ENCODE data around the gene ZFAND3.

ZFAND3 gene

GRCh38 chr6:38077488-38078030, 258.0 kb downstream of the ZFAND3 start:
- in situ Hi-C loops (cut with HindIII; ENCODE audit: low sequenced_read_pairs), result no loop called here

- in situ Hi-C loops (cut with HindIII; ENCODE audit: low sequenced_read_pairs), result no loop called here
Measured at GRCh38 chr6:38078671-38079070, 259.1 kb downstream of the ZFAND3 start.

- in situ Hi-C loops (cut with HindIII; ENCODE audit: low sequenced_read_pairs), result no loop called here
Measured at GRCh38 chr6:38079107-38079506, 259.6 kb downstream of the ZFAND3 start.

- in situ Hi-C loops (cut with HindIII; ENCODE audit: low sequenced_read_pairs), result no loop called here
Measured at GRCh38 chr6:38079537-38079936, 260.0 kb downstream of the ZFAND3 start.

- in situ Hi-C loops (cut with HindIII; ENCODE audit: low sequenced_read_pairs), result no loop called here
Measured at GRCh38 chr6:38080360-38080759, 260.8 kb downstream of the ZFAND3 start.

GRCh38 chr6:38080889-38081288, 261.4 kb downstream of the ZFAND3 start:
- in situ Hi-C loops (cut with HindIII; ENCODE audit: low sequenced_read_pairs), result no loop called here

- in situ Hi-C loops (cut with HindIII; ENCODE audit: low sequenced_read_pairs), result no loop called here
Measured at GRCh38 chr6:38085031-38085430, 265.5 kb downstream of the ZFAND3 start.

- in situ Hi-C loops (cut with HindIII; ENCODE audit: low sequenced_read_pairs), result no loop called here
Measured at GRCh38 chr6:38086346-38086745, 266.8 kb downstream of the ZFAND3 start.

GRCh38 chr6:38088010-38088409, 268.5 kb downstream of the ZFAND3 start:
- in situ Hi-C loops (cut with HindIII; ENCODE audit: low sequenced_read_pairs), result no loop called here

GRCh38 chr6:38088829-38089228, 269.3 kb downstream of the ZFAND3 start:
- in situ Hi-C loops (cut with HindIII; ENCODE audit: low sequenced_read_pairs), result no loop called here

GRCh38 chr6:38091613-38092012, 272.1 kb downstream of the ZFAND3 start:
- in situ Hi-C loops (cut with HindIII; ENCODE audit: low sequenced_read_pairs), result no loop called here

GRCh38 chr6:38092465-38092864, 272.9 kb downstream of the ZFAND3 start:
- in situ Hi-C loops (cut with HindIII; ENCODE audit: low sequenced_read_pairs), result no loop called here

- in situ Hi-C loops (cut with HindIII; ENCODE audit: low sequenced_read_pairs), result no loop called here
Measured at GRCh38 chr6:38092964-38093363, 273.4 kb downstream of the ZFAND3 start.

- in situ Hi-C loops (cut with HindIII; ENCODE audit: low sequenced_read_pairs), result no loop called here
Measured at GRCh38 chr6:38095054-38095453, 275.5 kb downstream of the ZFAND3 start.

- in situ Hi-C loops (cut with HindIII; ENCODE audit: low sequenced_read_pairs), result no loop called here
Measured at GRCh38 chr6:38099221-38099620, 279.7 kb downstream of the ZFAND3 start.

GRCh38 chr6:38100380-38100779, 280.9 kb downstream of the ZFAND3 start:
- in situ Hi-C loops (cut with HindIII; ENCODE audit: low sequenced_read_pairs), result no loop called here

GRCh38 chr6:38103921-38104320, 284.4 kb downstream of the ZFAND3 start:
- in situ Hi-C loops (cut with HindIII; ENCODE audit: low sequenced_read_pairs), result no loop called here

GRCh38 chr6:38105066-38105465, 285.5 kb downstream of the ZFAND3 start:
- in situ Hi-C loops (cut with HindIII; ENCODE audit: low sequenced_read_pairs), result no loop called here

GRCh38 chr6:38107073-38107472, 287.5 kb downstream of the ZFAND3 start:
- in situ Hi-C loops (cut with HindIII; ENCODE audit: low sequenced_read_pairs), result no loop called here

- in situ Hi-C loops (cut with HindIII; ENCODE audit: low sequenced_read_pairs), result no loop called here
Measured at GRCh38 chr6:38110481-38110971, 291.0 kb downstream of the ZFAND3 start.

- in situ Hi-C loops (cut with HindIII; ENCODE audit: low sequenced_read_pairs), result no loop called here
Measured at GRCh38 chr6:38112181-38112580, 292.7 kb downstream of the ZFAND3 start.

GRCh38 chr6:38113825-38114576, 294.5 kb downstream of the ZFAND3 start:
- in situ Hi-C loops (cut with HindIII; ENCODE audit: low sequenced_read_pairs), result no loop called here
